Upper lobe of right lung (tissue), 1 donor: ENCODE measurements around the gene GPR3. TPM values are rescaled to one million over a fixed set of nuclear protein-coding genes. Genes with fewer than 3 reads are reported as not detected.

Experiments
- ATAC-seq: fragments of 200-7000 bp; cut with Tn5 transposase; one replicate; pipeline ENCODE4 v1.9.1; 2020; ENCODE audit warnings: mild to moderate bottlenecking, moderate library complexity
- DNase-seq: peaks from one replicate; pipeline ENCODE4 v3.0.0-alpha.2; 2020
- H3K27ac ChIP-seq: fragments of 200-600 bp; one replicate; pipeline ENCODE4 v1.8.0; 2022
- H3K27me3 ChIP-seq: fragments of 200-600 bp; one replicate; pipeline ENCODE4 v1.8.0; 2022; ENCODE audit warnings: mild to moderate bottlenecking
- H3K36me3 ChIP-seq: fragments of 200-600 bp; one replicate; pipeline ENCODE4 v1.8.0; 2022
- H3K4me1 ChIP-seq: fragments of 200-600 bp; one replicate; pipeline ENCODE4 v1.8.0; 2022
- H3K4me3 ChIP-seq: fragments of 200-600 bp; one replicate; pipeline ENCODE4 v1.8.0; 2022; ENCODE audit warnings: mild to moderate bottlenecking
- H3K9me3 ChIP-seq: fragments of 200-600 bp; one replicate; pipeline ENCODE4 v1.8.0; 2022
- intact Hi-C: fragments of 100-400 bp; cut with DNase I; formaldehyde crosslinking; loops from one replicate; pipeline ENCODE4 v1.11.0; 2022
- total RNA-seq: library from RNA; stranded (reverse); fragmentation: NEBNext Ultra II Directional; extraction: Animal tissue kit (Norgen Biotek cat#: 25700); gene quantifications from one replicate; pipeline ENCODE4 v1.2.1, GENCODE V29; 2021
- TF ChIP-seq, protein P1 (sequence below): fragments of 200-600 bp; IDR thresholded peaks from one replicate; pipeline ENCODE4 v1.8.0; 2022; ENCODE audit warnings: antibody characterized with exemption
- donor health status: DM: no; HTN: yes; CAD: no; lungs with severe emphysema.

GPR3 gene
- total RNA-seq, 1 donor from 2014 or later = 0.90 TPM

DNA sequence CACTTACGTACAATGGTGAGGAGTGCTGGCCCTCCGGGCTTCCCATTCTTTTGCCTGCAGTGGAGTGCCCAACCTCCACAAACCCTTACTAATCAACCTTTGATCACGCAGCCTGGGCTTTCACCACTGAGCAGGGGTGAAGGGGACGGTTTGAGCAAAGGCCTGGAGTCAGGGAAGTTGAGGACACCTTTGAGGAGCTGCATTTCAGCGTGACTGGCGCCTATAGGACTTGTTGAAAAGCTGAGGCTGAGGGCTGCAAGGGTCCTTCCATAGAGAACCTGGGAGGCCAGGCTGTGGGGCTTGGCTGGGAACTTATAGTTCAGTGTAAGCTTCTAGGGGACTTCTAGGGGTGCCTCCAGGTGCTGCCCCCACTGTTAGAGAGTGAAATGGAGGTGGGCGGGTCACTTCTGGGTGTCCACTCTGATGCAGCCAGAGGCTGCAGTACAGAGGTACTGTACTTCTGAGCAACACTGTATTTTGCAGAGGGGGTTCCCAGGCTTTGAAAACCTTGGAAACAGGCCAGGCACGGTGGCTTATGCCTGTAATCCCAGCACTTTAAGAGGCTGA is 40.8 kb upstream of the GPR3 start:
- H3K36me3 ChIP-seq = peaks cover 34% of the 10 kb centered on the region
- intact Hi-C loops = no loop called here
- H3K9me3 ChIP-seq = no peaks in the 10 kb centered on the region
- no peak for ATAC-seq
- peaks cover 13% of the 10 kb centered on the region for H3K4me1 ChIP-seq
- no peak overlapping the region for H3K27ac ChIP-seq
- no peak overlapping the region for H3K4me3 ChIP-seq
- TF ChIP-seq, protein P1, sequence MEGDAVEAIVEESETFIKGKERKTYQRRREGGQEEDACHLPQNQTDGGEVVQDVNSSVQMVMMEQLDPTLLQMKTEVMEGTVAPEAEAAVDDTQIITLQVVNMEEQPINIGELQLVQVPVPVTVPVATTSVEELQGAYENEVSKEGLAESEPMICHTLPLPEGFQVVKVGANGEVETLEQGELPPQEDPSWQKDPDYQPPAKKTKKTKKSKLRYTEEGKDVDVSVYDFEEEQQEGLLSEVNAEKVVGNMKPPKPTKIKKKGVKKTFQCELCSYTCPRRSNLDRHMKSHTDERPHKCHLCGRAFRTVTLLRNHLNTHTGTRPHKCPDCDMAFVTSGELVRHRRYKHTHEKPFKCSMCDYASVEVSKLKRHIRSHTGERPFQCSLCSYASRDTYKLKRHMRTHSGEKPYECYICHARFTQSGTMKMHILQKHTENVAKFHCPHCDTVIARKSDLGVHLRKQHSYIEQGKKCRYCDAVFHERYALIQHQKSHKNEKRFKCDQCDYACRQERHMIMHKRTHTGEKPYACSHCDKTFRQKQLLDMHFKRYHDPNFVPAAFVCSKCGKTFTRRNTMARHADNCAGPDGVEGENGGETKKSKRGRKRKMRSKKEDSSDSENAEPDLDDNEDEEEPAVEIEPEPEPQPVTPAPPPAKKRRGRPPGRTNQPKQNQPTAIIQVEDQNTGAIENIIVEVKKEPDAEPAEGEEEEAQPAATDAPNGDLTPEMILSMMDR = no peak
- no peak for DNase-seq
- H3K27me3 ChIP-seq = no peaks in the 10 kb centered on the region

DNA sequence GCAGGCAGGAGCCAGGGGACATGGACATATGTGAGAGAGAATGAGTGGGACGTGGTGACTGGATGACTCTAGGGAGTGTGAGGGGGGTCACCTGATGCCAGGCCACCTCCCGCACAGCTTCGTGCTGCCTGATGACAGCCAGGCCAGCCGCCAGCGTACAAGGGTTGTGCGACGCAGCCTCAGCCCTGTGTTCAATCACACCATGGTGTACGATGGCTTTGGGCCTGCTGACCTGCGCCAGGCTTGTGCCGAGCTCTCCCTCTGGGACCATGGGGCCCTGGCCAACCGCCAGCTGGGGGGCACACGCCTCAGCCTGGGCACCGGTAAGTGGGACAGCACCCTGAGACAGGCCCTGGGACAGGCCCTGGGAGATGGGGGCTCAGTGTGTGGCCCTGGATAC is 39.3 kb upstream of the GPR3 start:
- DNase-seq (no peak), ATAC-seq (no peak)
- no peaks in the 10 kb centered on the region for H3K27me3 ChIP-seq
- H3K4me3 ChIP-seq = no peak overlapping the region
- H3K27ac ChIP-seq = no peak overlapping the region
- H3K4me1 ChIP-seq = peaks cover 13% of the 10 kb centered on the region
- H3K9me3 ChIP-seq = no peaks in the 10 kb centered on the region
- intact Hi-C loops = no loop called here
- TF ChIP-seq, protein P1 = no peak
- peaks cover 48% of the 10 kb centered on the region for H3K36me3 ChIP-seq

DNA sequence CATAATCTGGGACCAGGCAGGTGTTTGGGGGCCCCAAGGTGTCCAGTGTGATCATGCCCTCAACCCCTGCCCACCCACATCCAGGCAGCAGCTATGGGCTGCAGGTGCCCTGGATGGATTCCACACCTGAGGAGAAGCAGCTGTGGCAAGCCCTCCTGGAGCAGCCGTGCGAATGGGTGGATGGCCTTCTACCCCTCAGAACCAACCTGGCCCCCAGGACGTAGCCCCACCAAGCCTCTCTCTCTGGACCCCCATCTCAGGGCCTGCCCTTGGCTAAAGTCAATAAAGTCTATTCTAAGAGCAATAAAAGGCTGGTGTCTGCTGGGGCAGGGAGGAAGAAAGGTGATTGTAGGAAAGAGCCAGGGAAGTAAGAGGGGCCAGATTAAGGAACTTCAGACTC is 38.8 kb upstream of the GPR3 start:
- intact Hi-C loops = no loop called here
- Histone ChIP-seq H3K27ac (no peak overlapping the region), H3K27me3 (no peaks in the 10 kb centered on the region), H3K36me3 (peaks cover 53% of the 10 kb centered on the region), H3K4me1 (peaks cover 13% of the 10 kb centered on the region), H3K9me3 (no peaks in the 10 kb centered on the region), H3K4me3 (no peak overlapping the region)
- DNase-seq (no peak), ATAC-seq (no peak)
- TF ChIP-seq, protein P1 = no peak

DNA sequence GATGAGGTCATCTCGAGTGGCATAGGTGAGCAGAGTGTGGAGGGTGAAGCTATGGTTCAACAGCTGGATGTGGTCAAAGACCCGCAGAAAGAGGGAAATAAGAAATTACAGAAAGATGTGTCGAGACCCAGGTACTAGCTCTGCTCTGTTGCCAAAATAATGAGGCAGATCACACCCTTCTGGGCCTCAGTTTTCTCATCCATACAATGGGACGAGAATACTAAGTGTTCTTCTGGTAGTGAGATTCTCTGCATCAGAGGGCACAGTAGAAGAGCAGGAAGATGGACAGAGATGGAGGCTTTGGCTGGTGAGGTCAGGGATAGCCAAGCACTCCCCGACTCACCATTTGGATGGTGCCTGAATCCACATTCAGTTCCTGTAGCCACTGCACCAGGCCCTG is 36.7 kb upstream of the GPR3 start:
- DNase-seq (no peak), ATAC-seq (no peak)
- Histone ChIP-seq H3K4me1 (peaks cover 6% of the 10 kb centered on the region), H3K9me3 (no peaks in the 10 kb centered on the region), H3K36me3 (peaks cover 73% of the 10 kb centered on the region), H3K27ac (no peak overlapping the region), H3K4me3 (no peak overlapping the region), H3K27me3 (no peaks in the 10 kb centered on the region)
- TF ChIP-seq, protein P1 = no peak
- intact Hi-C loops = no loop called here

DNA sequence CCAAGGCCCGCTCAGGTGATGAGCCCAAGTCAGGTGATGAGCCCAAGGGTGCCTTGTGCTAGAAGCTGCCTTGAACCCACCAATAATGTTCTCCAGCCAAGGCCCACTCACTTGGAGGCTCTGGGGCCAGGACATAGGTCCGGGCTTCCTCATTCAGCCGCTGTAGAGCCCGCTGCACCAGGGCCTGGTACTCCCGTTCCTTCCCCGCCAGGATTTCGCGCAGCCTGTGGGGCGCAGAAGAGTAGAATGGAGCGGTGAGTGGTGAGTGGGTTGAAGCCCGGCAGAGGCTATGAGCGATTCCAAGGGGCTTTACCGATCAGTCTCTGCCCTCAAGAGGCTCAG is 36.2 kb upstream of the GPR3 start:
- H3K4me3 ChIP-seq = no peak overlapping the region
- TF ChIP-seq, protein P1 = no peak
- peaks cover 79% of the 10 kb centered on the region for H3K36me3 ChIP-seq
- no peaks in the 10 kb centered on the region for H3K27me3 ChIP-seq
- DNase-seq (no peak), ATAC-seq (no peak)
- intact Hi-C loops = no loop called here
- no peak overlapping the region for H3K27ac ChIP-seq
- no peaks in the 10 kb centered on the region for H3K9me3 ChIP-seq
- peaks cover under 1% of the 10 kb centered on the region for H3K4me1 ChIP-seq
